Measurements from ENCODE around the gene COPS4.
"Not testable (repeated sequence)": the region's sequence is repeated elsewhere in the genome, so short reads cannot be mapped to it uniquely, and the experiment has no call there.

The COPS4 gene

GRCh38 chr4:83024233-83024632, 10.8 kb upstream of the COPS4 start:
- FAIRE-seq, result no peak

- no peak for FAIRE-seq
Observed at GRCh38 chr4:83025563-83025962, 9.4 kb upstream of the COPS4 start.

DNA sequence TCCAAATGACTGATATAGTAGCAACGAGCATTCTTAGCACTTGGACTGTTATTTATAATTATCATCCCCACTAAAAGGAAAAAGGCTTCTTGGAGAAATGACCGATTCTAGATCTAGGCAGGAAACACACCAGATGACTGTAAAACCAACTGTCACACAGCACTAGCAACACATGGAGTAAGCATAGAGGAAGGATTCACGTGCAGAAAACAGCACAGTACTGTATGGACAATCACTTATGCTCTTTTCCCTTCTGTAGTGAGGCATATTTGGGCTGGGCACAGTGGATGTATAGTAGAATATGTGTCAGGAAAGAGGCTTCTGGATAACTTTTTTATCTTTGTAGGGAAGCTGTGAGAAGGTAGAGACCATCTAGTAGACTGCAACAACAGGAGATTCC, 6.0 kb upstream of the COPS4 start:
- FAIRE-seq, result no peak

GRCh38 chr4:83029688-83030087, 5.3 kb upstream of the COPS4 start:
- FAIRE-seq, result no peak

DNA sequence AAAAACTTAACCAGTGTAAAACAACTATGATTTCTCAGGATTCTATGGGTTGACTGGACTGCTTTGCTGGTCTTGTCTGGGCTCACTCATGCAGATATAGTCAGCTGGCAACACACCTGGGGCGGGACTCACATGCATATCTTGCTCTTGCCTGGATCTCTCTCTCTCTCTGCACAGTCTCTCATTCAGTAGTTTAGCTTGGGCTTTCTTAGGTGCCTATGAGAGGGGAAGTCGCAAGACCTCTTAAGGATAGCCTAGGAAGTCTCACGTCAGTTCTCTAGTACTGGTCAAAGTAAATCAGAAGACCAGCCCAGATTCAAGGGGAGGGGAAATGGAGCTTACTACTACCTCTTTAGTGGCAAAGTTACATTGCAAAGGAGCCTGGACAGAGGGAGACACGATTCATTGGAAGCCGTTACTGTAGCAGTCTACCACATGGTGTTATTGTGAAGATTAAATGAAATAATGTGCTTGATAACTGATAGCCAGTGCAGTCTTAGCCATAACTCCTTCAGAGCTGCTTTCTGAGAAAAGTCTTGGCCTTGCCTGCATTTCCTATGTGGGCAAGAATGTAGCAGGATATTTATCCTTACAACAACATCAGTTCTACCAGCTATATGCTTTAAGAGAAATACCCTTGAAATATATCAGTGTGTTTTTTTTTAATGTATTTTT, 2.1 kb downstream of the COPS4 start:
- FAIRE-seq, result no peak

GRCh38 chr4:83040269-83040668, 5.3 kb downstream of the COPS4 start:
- FAIRE-seq, result no peak

GRCh38 chr4:83043157-83043556, 8.2 kb downstream of the COPS4 start:
- FAIRE-seq, result not testable (repeated sequence)

DNA sequence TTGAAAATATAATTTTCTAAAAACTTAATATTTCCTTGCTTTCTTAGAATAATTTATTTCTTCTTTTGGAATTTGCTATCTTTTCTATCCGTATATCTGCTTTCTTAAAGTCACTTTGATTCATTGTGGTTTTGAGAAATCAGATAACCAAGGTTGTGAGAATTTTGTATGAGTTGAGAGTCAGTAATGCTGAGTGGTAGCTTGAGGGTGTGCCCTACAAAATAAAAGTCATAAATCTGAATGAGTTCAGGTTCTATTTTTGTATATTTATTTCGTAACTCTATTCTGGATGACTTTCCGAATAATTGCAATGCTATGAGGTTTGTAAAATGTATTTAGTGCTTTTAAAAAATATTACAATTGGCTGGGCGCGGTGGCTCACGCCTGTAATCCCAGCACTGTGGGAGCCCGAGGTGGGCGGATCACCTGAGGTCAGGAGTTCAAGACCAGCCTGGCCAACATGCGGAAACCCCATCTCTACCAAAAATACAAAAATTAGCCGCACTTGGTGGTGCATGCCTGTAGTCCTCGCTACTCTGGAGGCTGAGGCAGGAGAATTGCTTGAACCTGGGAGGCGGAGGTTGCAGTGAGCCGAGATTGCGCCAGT, 8.9 kb downstream of the COPS4 start:
- no peak for FAIRE-seq

- FAIRE-seq, result no peak
Observed at GRCh38 chr4:83046693-83047473, 11.9 kb downstream of the COPS4 start.

- FAIRE-seq, result not testable (repeated sequence)
Observed at GRCh38 chr4:83048781-83049180, 13.8 kb downstream of the COPS4 start.

GRCh38 chr4:83054928-83055327, 19.9 kb downstream of the COPS4 start:
- peak; percentile 77 for FAIRE-seq

- no peak for FAIRE-seq
Observed at GRCh38 chr4:83062739-83063138, 27.8 kb downstream of the COPS4 start.

DNA sequence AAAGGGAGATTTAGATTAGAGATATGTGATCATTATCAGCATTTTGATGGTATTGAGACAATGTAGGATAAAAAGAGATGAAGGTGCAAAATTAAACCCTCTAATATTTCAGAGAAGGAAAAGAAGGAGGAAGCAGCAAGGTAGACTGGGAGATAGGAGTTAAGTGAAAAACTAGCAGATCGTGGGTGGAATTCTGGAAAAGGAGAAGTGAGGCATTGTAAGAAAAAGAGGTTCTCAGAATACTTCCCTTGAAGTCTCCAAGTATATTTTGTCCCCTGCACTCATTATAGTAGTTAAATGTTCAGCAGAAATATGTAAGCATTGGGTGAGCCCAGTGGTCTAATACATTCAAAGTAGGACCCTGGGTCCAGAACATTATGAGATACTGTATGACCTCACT, 30.3 kb downstream of the COPS4 start:
- FAIRE-seq, result no peak

DNA sequence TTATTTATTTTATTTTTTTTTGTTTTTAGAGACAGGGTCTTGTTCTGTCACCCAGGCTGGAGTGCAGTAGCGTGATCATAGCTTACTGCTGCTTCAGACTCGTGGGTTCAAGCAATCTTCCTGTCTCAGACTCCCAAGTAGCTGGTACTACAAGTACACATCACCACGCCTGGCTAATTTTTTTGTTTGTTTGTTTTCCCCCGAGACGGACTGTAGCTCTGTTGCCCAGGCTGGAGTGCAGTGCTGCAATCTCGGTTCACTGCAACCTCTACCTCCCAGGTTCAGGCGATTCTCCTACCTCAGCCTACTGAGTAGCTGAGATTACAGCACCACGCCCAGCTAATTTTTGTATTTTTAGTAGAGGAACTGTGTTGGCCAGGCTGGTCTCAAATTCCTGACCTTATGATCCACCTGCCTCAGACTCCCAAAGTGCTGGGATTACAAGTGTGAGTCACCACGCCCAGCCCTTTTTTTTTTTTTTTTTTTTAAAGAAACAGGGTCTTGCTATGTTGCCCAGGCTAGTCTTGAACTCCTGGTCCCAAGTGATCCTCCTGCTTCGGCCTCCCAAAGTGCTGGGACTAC, 32.2 kb downstream of the COPS4 start:
- FAIRE-seq, result no peak

DNA sequence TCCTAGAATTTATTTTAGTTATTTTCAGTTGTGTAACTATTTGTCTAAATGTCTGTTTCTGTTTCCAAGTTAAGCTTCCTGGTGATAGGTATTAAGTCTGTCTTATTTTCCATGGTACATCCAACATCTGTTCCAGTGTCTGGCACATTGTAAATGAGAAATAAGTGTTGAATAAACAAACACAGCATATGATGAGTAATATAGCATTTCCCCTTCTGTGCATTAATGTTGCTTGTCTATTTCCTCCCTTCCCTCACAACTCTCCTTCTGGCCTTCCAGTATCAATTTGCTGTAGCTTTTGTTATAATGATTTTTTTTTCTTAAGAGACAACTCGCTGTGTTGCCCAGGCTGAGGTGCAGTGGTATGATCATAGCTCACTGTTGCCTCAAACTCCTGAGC, 36.1 kb downstream of the COPS4 start:
- no peak for FAIRE-seq

DNA sequence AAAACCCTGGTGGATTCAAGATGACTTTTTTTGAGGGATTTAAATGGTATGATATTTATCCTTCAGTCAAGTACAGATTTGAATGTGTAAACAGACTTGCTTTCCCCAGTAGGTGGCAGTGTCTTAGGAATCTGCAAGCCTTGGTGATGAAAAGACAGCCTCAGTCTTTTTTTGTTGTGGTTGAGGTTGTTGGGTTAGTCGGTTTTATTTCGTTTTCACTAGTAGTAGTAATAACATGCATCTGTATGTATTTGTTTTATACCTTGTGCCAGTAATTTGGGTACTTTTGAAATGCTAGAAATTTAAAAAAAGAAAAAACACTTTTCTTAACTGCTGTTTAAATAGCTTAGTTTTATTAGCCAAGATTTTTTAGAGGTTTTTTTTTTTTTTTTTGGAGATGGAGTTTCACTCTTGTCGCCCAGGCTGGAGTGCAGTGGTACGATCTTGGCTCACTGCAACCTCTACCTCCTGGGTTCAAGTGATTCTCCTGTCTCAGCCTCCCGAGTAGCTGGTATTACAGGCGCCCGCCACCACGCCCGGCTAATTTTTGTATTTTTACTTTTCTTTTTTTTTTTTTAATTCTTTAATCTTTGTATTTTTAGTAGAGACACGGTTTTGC, 39.2 kb downstream of the COPS4 start:
- peak; percentile 97 for FAIRE-seq

- not testable (repeated sequence) for FAIRE-seq
Observed at GRCh38 chr4:83074783-83075182, 39.8 kb downstream of the COPS4 start.

- no peak for FAIRE-seq
Observed at GRCh38 chr4:83075311-83076095, 40.5 kb downstream of the COPS4 start.

- FAIRE-seq, result no peak
Observed at GRCh38 chr4:83080561-83080960, 45.6 kb downstream of the COPS4 start.

DNA sequence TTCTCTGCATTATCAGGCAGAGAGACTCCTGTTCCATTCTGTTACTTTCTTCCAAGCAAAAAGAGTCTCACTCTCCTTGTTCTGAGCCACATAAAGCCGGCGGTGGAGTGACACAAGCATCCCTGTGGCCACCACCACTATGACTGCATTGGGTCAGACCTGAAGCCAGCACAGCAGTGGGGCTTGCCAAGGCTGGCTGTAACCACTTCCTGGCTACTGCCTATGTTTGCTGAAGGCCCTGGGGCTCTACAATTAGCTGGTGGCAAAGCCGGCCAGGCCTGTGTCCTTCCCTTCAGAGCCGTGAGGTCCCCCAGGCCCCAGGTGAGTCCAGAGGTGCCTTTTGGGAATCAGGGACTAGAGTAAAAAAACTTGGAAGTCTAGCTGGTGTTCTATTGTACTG, 47.8 kb downstream of the COPS4 start:
- no peak for FAIRE-seq

DNA sequence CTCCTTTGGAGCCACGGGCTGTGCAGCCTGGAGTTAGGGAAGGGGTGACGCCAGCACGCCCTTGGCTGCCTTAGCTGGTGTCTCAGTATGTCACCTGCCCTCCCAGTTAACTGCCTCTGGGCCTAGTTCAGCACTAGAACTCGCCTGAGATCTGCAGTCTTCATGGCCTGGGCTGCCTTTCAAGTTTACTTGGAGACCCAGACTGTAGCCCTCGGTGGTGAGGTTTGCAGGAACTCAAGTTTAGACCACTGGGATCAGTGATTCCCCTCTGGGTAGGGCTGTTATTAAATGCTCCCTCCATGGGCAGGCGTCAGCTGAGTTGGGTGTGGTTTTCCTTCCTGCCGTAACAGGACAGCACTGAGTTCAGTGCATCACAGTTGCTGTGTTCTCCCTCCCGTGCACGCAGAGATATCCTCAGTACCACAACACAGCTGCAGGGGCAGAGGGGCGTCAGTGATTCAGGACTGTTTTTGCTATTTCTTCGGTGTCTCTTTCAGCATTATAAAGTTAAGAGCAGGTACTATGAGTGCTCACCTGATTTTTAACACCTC, 49.0 kb downstream of the COPS4 start:
- FAIRE-seq, result no peak

- not testable (repeated sequence) for FAIRE-seq
Observed at GRCh38 chr4:83084956-83085355, 50.0 kb downstream of the COPS4 start.

Measured in A204.1 (cell line).